Ishikawa (cell line): Measurements from ENCODE around the gene RHBDD3.
A peak's percentile ranks its signal among the peaks of the same experiment; 100 is the strongest.

Source experiments
- CEBPB ChIP-seq: IDR thresholded peaks from 2 replicates; pipeline ENCODE4 v1.6.1; 2012
- CREB1 ChIP-seq: IDR thresholded peaks from 2 replicates; pipeline ENCODE4 v1.6.1; 2012; ENCODE audit warnings: low read depth
- EGR1 ChIP-seq: IDR thresholded peaks from 2 replicates; pipeline ENCODE4 v1.6.1; 2012
- EP300 ChIP-seq: IDR thresholded peaks from 2 replicates; pipeline ENCODE4 v1.6.1; 2012; ENCODE audit warnings: borderline replicate concordance
- FOXM1 ChIP-seq: IDR thresholded peaks from 2 replicates; pipeline ENCODE4 v1.6.1; 2012; ENCODE audit warnings: low read depth, borderline replicate concordance
- NFIC ChIP-seq: IDR thresholded peaks from 2 replicates; pipeline ENCODE4 v1.6.1; 2012
- RAD21 ChIP-seq: IDR thresholded peaks from 2 replicates; pipeline ENCODE4 v1.6.1; 2012; ENCODE audit warnings: low read depth
- TAF1 ChIP-seq: IDR thresholded peaks from 2 replicates; pipeline ENCODE4 v1.6.1; 2012; ENCODE audit warnings: low read depth, mild to moderate bottlenecking
- TCF12 ChIP-seq: IDR thresholded peaks from 2 replicates; pipeline ENCODE4 v1.6.1; 2012; ENCODE audit warnings: low read depth
- TEAD4 ChIP-seq: IDR thresholded peaks from 2 replicates; pipeline ENCODE4 v1.6.1; 2012
- YY1 ChIP-seq: IDR thresholded peaks from 2 replicates; pipeline ENCODE4 v1.6.1; 2012; ENCODE audit warnings: low read depth
- ZBTB7A ChIP-seq: IDR thresholded peaks from 2 replicates; pipeline ENCODE4 v1.6.1; 2012; ENCODE audit warnings: low read depth
- TF ChIP-seq, protein P1 (sequence below): IDR thresholded peaks from 2 replicates; pipeline ENCODE4 v1.6.1; 2012; ENCODE audit warnings: low read depth, mild to moderate bottlenecking
- TF ChIP-seq, protein P2 (sequence below): IDR thresholded peaks from 2 replicates; pipeline ENCODE4 v1.6.1; 2012
- TF ChIP-seq, protein P3 (sequence below): IDR thresholded peaks from 2 replicates; pipeline ENCODE4 v1.6.1; 2012

Gene RHBDD3

DNA sequence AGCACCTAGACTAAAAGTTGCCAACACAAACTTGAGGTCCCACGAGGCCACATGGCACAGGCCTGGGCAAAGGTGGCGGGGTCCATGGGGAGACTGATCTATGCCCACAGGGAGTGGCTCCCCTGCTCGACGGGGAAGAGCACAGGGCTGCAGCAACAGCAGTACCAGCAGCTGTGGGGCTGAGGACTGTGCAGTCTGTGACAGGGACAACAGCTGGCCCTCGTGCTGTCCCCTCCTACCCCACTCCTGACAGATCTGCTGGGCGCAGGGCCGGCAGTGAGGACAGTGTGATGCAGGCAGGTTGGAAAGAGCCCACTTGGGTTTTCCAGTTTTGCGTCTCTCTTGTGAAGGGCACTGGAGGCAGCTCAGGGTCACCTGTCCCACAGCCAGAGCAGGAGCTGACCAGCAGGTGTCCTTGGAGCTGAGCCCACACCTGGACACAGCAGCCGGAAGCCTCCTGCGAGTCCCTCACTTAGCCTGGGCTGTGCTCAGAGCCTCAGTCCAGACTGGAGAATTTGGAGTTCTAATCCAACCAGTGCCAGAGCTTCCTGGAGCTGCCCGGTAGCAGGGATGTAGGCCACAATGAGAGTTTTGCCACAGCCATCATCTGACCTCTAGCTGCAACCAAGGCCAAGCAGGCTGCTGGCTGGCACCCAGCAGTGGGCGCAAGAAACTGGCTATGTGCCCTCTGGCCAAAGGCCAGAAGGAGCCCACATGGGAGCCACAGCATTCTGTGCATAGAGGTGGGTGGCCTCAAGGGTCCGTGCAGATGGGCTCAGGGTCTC, 35.1 kb upstream of the RHBDD3 start:
- TF ChIP-seq ZBTB7A, result peak; percentile 59; the same call in 1 of the 2 replicates
- TF ChIP-seq, protein P1, sequence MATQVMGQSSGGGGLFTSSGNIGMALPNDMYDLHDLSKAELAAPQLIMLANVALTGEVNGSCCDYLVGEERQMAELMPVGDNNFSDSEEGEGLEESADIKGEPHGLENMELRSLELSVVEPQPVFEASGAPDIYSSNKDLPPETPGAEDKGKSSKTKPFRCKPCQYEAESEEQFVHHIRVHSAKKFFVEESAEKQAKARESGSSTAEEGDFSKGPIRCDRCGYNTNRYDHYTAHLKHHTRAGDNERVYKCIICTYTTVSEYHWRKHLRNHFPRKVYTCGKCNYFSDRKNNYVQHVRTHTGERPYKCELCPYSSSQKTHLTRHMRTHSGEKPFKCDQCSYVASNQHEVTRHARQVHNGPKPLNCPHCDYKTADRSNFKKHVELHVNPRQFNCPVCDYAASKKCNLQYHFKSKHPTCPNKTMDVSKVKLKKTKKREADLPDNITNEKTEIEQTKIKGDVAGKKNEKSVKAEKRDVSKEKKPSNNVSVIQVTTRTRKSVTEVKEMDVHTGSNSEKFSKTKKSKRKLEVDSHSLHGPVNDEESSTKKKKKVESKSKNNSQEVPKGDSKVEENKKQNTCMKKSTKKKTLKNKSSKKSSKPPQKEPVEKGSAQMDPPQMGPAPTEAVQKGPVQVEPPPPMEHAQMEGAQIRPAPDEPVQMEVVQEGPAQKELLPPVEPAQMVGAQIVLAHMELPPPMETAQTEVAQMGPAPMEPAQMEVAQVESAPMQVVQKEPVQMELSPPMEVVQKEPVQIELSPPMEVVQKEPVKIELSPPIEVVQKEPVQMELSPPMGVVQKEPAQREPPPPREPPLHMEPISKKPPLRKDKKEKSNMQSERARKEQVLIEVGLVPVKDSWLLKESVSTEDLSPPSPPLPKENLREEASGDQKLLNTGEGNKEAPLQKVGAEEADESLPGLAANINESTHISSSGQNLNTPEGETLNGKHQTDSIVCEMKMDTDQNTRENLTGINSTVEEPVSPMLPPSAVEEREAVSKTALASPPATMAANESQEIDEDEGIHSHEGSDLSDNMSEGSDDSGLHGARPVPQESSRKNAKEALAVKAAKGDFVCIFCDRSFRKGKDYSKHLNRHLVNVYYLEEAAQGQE, result peak; percentile 36; the same call in 1 of the 2 replicates
- peak; percentile 43; the same call in 1 of the 2 replicates for TF ChIP-seq EP300
- no peak for TF ChIP-seq YY1
- TF ChIP-seq, protein P2, sequence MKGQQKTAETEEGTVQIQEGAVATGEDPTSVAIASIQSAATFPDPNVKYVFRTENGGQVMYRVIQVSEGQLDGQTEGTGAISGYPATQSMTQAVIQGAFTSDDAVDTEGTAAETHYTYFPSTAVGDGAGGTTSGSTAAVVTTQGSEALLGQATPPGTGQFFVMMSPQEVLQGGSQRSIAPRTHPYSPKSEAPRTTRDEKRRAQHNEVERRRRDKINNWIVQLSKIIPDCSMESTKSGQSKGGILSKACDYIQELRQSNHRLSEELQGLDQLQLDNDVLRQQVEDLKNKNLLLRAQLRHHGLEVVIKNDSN, result peak; percentile 58
- no peak for TF ChIP-seq EGR1
- peak; percentile 76; the same call in 1 of the 2 replicates for TF ChIP-seq NFIC
- peak; percentile 26; the same call in 1 of the 2 replicates for TF ChIP-seq RAD21
- peak; percentile 74 for TF ChIP-seq TCF12
- TF ChIP-seq CREB1, result no peak

DNA sequence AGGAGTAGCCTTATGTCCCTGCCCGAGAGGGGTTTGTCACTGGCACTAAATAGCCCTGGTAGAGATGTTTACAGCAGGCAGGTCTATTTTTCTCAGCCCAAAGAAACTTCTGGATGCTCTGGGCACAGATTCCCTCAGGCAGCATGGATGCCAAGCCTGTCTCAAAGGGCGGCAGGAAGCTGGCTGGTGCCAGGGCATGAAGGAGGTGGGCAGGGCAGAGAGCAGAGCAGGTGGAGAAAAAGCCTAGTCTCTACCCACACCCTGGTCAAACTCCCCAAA, 34.6 kb upstream of the RHBDD3 start:
- TF ChIP-seq EGR1 (no peak), TAF1 (no peak), NFIC (no peak), EP300 (no peak), YY1 (no peak), RAD21 (no peak), TCF12 (no peak)
- TF ChIP-seq, protein P1, result no peak
- TF ChIP-seq, protein P2, result no peak
- TF ChIP-seq, protein P3, sequence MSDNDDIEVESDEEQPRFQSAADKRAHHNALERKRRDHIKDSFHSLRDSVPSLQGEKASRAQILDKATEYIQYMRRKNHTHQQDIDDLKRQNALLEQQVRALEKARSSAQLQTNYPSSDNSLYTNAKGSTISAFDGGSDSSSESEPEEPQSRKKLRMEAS, result no peak

DNA sequence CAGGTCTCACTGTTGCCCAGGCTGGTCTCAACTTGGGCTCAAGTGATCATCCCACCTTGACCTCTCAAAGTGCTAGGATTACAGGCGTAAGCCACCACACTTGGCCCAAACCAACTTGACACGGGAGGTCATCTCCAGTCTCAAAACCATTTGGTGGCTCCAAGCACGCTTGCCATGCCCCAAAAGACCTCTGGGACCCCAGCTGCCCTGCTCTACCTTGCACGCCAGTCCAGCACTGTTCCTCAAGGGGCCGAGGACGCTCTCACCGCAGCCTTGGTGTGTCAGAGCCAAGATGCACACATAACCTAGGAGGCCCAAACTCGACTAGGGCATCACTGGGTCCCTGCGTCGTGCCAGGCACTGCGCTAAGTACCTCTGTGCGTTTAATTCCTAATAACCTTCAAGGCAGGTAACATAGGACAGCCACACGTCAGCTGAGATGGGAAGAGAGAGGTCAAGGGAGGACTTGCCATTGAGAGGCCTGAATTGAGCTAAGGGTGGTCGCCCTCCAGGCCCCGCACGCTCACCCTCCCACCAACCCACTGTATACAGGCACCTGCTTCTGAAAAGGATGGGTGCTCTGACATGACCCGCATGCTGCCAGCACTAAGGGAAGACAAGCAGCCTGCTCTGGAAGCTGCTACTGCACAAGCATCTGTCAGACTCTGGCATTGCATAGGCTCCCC, 34.1 kb upstream of the RHBDD3 start:
- TF ChIP-seq EGR1 (no peak), FOXM1 (no peak), CEBPB (no peak), YY1 (no peak), TCF12 (no peak), RAD21 (no peak), TAF1 (no peak), ZBTB7A (no peak), EP300 (no peak), NFIC (no peak), CREB1 (no peak), TEAD4 (no peak)
- TF ChIP-seq, protein P3, result no peak
- TF ChIP-seq, protein P2, result no peak
- TF ChIP-seq, protein P1, result no peak
